ENCODE data around the gene WIPI1.
"Not testable (repeated sequence)": the region's sequence is repeated elsewhere in the genome, so short reads cannot be mapped to it uniquely, and the experiment has no call there.

WIPI1 gene

DNA sequence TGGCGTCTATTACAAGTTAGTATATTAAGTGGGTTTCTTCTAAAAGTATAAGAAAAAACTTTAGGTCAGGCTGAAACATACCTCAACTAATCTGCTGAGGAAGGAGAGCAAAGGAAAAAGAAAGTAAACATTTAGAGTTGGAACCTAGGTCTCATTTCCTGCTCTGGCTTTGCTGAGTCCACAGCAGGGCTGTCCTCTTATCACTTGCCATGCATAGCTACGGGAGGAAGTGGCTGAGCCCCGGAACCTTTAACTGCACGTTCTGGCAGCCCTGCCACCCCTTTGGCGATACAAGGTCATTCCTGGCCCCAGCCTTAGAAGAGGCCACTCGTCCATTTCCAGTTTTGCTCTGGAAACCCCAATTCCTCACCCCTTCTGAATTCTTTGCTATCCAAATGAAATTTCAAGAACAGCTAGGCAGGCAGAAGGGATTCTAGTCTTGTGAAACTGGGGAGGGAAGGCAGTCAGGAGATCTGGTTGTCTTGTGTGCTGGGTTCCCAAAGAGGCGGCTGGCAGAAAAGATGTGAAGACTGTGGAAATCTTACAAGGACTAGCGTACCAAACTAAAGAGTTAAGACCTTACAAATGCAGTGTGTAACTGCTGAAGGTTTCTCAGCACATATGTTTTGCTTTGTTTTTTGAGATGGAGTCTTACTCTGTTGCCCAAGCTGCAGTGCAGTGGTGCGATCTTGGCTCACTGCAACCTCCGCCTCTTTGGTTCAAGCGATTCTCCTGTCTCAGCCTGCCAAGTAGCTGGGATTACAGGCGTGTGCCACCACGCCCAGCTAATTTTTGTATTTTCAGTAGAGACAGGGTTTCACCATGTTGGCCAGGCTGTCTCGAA lies 19.1 kb downstream of the WIPI1 start:
- no peak for DNase-seq (ENCODE audit: low read depth in 2 of 2)

DNA sequence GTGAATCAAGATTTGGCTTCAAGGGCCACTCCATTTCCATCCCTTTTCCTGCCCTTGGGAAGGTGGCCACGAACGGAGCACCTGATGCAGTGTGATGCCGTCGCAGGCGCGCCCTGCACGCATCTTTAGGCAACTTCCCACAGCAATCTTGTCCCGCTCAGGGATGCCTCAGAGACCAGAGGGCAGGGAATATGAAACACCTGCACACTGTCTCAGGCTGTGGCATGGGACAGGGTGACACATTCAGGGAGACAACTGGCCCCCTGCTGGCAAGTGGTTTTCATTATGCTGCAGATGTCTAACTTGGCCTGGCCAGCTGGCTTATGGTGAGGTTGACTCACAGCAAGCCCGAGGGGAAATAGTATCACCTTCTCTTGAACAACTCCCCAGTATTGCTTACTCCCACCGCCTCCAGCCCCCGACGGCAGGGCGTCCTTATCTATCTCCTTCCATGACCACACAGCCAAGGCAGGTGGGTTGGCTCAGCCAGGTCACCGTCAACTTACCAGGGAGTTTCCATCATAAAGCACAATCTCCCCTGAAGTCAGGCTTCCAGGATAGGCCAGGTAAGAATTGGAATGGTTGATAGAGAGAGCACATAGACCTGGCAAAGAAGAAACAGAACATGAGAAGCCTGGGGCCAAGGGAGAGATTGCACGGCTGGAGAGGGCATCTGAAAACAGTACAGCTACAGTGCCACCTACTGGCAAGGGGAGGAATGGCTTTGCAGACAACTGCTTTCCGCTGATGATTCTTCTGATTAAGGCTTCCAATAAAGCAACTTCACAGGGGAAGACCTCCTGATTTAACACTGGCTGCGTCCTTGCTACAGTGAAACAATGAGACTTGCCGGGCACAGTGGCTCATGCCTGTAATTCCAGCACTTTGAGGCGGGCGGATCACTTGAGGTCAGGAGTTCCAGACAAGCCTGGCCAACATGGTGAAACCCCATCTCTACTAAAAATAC lies 21.1 kb downstream of the WIPI1 start:
- no peak for DNase-seq (ENCODE audit: low read depth in 2 of 2)

- DNase-seq (ENCODE audit: low read depth in 2 of 2): no peak
These were observed 21.9 kb downstream of the WIPI1 start for GRCh38 chr17:68435361-68435760.

DNA sequence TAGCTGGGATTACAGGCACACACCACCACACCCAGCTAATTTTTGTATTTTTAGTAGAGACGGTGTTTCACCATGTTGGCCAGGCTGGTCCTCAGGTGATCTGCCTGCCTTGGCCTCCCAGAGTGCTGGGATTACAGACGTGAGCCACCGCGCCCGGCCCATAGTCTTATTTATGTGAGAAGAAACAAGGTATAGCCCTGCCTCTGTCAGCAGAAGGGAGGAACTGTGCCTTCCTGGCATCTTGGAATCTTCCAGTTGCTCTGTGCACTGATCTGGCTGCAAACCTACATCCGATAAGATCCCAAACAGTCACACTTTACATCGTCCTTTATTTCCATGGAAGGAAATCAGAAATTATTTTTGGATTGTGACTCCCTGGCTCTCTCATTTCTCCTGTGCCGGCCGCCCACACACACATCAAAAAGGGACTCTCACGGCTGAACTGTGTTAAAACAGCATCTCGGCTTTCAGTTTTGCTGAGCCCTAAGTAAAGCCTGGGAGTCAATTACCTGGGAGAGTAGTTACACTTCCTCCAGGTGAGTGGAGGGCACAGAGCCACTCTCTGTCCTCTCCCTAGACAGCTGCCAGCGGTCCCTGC lies 23.3 kb downstream of the WIPI1 start:
- DNase-seq (ENCODE audit: low read depth in 2 of 2): no peak

DNA sequence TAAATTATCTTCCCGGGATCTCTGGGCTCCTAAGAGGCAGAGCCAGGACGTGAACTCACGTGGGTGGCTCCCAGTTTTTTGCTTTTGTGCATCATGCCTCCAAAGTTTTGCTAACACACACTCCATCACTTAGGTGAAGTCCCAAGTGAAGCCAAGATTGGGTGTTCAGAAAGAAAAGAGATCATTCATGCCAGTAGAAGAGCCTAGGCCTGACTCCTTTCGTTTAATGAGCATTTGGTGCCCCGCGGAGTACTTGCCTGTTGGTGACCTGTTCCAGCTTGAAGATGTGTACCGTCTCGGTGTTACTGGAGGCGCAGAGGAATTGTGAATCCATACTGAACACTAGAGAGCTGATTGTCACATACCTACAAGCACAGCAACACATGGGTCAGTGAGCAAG lies 24.1 kb downstream of the WIPI1 start:
- DNase-seq (ENCODE audit: low read depth in 2 of 2): no peak

- DNase-seq (ENCODE audit: low read depth in 2 of 2): no peak
These were observed 25.0 kb downstream of the WIPI1 start for GRCh38 chr17:68432086-68432864.

DNA sequence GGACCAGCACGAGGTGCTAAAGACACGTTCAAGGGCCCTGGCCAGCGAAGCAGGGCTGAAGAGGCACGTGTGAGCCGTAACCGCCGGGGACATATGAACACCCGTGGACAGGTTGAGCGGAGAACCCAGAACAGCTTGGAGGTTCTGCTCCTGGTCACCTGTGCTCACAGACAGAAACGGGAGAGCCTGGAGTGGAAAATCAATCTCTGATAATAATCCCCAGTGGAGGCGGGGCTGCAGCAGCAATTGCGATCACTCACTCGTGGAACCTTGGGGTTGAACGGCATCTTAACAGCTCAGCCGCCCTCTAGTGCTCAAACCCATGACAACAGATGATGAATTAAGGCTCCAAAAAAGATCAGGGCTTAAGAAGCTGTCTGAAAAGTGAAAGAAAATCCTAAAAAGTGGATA lies 25.6 kb downstream of the WIPI1 start:
- DNase-seq (ENCODE audit: low read depth in 2 of 2): no peak

- no peak for DNase-seq (ENCODE audit: low read depth in 2 of 2)
These were observed 26.2 kb downstream of the WIPI1 start for GRCh38 chr17:68431045-68431608.

- no peak for DNase-seq (ENCODE audit: low read depth in 2 of 2)
These were observed 27.4 kb downstream of the WIPI1 start for GRCh38 chr17:68429881-68430280.

GRCh38 chr17:68428498-68429172 lies 28.7 kb downstream of the WIPI1 start:
- DNase-seq (ENCODE audit: low read depth in 2 of 2): no peak

GRCh38 chr17:68427575-68427974 lies 29.7 kb downstream of the WIPI1 start:
- no peak for DNase-seq (ENCODE audit: low read depth in 2 of 2)

- DNase-seq (ENCODE audit: low read depth in 2 of 2): no peak
These were observed 31.3 kb downstream of the WIPI1 start for GRCh38 chr17:68425979-68426378.

GRCh38 chr17:68424861-68425260 lies 32.4 kb downstream of the WIPI1 start:
- no peak for DNase-seq (ENCODE audit: low read depth in 2 of 2)

GRCh38 chr17:68424203-68424602 lies 33.1 kb downstream of the WIPI1 start:
- no peak for DNase-seq (ENCODE audit: low read depth in 2 of 2)

GRCh38 chr17:68423251-68423650 lies 34.0 kb downstream of the WIPI1 start:
- DNase-seq (ENCODE audit: low read depth in 2 of 2): no peak

DNA sequence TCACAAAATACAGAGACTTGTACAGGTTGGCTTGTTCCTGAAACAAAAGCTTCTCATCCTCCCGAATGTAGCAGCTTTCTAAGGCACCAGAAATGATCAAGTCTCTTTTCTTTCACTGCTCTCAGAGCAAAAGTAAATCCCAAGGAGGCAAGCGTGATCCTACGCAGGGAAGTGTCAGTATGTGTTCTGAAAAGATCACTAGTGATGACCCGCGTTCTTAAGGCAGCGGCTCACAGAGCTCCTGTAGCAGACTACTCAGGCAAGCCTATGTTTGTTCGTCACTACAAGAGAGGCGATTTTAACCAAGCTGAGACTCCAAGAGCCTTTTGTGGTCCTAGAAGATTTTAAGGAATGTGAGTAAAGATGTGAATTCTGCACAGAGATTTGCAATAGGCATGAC lies 34.5 kb downstream of the WIPI1 start:
- DNase-seq (ENCODE audit: low read depth in 2 of 2): no peak

- no peak for DNase-seq (ENCODE audit: low read depth in 2 of 2)
These were observed 35.8 kb downstream of the WIPI1 start for GRCh38 chr17:68421486-68421885.

GRCh38 chr17:68420065-68420464 lies 37.2 kb downstream of the WIPI1 start:
- DNase-seq (ENCODE audit: low read depth in 2 of 2): no peak

- no peak for DNase-seq (ENCODE audit: low read depth in 2 of 2)
These were observed 38.4 kb downstream of the WIPI1 start for GRCh38 chr17:68418876-68419275.

DNA sequence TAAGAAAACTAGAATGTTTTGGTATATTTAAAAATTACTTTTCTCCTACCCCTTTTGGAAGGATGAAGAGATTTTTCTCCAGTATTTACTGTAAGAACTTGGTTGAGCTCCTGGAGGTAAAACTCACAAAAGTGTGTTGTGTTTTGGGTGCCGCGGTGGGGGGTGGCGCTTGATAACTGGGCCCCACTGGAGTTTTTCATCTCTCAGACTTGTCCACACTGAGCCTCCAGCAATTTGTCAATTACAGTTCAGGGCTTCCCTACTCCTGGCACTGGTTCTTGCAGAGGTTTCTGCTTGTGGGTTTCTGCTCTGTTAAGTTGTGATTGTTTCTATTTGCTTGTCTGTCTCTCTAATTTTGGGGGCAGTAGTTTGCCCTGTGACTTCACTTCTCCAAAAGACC lies 40.0 kb downstream of the WIPI1 start:
- no peak for DNase-seq (ENCODE audit: low read depth in 2 of 2)

DNA sequence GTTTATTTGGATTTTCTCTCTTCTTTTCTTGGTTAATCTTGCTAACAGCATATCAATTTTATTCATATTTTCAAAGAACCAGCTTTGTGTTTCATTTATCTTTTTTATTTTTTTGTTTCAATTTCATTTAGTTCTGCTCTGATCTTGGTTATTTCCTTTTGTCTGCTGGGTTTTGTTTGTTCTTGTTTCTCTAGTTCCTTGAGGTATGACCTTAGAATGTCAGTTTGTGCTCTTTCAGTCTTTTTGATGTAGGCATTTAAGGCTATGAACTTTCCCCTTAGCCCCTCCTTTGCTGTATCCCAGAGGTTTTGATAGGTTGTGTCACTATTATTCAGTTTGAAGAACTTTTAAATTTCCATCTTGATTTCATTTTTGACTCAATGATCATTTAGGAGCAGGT lies 42.4 kb downstream of the WIPI1 start:
- not testable (repeated sequence) for DNase-seq (ENCODE audit: low read depth in 2 of 2)

Data from fibroblast of skin of left biceps (primary cell).